C4-2B (cell line): ENCODE measurements around the gene ATP6V1E1.

Source experiments
- ZFX ChIP-seq: fragments of 450-650 bp; IDR thresholded peaks from 2 replicates; pipeline ENCODE4 v1.6.1; 2017
- TF ChIP-seq, protein P1 (sequence below): fragments of 450-650 bp; conservative IDR thresholded peaks from 2 replicates; pipeline ENCODE4 v1.5.1; 2017; ENCODE audit warnings: mild to moderate bottlenecking

DNA sequence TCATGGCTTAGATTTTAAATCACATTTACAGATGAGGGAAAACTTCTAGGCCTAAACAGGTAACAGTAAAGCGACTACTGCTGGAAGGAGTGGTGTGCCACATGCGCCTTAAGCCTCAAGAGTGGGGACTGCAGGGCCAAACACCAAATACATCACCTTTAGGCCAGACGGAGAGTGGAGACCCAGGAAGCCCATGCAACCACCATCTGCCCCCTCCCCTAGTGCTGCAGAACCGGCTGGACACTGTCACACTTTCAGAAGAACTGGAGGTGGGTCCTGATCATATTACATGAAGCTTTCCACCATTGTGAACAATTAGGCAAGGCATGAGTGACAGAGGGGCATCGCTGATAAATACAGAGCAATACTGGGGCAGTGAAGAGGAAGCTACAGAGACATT, 36.3 kb downstream of the ATP6V1E1 start:
- TF ChIP-seq, protein P1, sequence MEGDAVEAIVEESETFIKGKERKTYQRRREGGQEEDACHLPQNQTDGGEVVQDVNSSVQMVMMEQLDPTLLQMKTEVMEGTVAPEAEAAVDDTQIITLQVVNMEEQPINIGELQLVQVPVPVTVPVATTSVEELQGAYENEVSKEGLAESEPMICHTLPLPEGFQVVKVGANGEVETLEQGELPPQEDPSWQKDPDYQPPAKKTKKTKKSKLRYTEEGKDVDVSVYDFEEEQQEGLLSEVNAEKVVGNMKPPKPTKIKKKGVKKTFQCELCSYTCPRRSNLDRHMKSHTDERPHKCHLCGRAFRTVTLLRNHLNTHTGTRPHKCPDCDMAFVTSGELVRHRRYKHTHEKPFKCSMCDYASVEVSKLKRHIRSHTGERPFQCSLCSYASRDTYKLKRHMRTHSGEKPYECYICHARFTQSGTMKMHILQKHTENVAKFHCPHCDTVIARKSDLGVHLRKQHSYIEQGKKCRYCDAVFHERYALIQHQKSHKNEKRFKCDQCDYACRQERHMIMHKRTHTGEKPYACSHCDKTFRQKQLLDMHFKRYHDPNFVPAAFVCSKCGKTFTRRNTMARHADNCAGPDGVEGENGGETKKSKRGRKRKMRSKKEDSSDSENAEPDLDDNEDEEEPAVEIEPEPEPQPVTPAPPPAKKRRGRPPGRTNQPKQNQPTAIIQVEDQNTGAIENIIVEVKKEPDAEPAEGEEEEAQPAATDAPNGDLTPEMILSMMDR: no peak
- TF ChIP-seq ZFX: no peak
